GM18519 (cell line): Measurements from ENCODE around the gene BASP1.
"Not testable (repeated sequence)": the region's sequence is repeated elsewhere in the genome, so short reads cannot be mapped to it uniquely, and the experiment has no call there.

Source experiments
- ATAC-seq: cut with Tn5 transposase; IDR thresholded peaks from one replicate; pipeline ENCODE4 v1.9.1; 2021; ENCODE audit warnings: mild to moderate bottlenecking, moderate library complexity; ENCODE audit not compliant: unreplicated experiment, low FRiP score

BASP1 gene

GRCh38 chr5:17249029-17249634 is 31.7 kb downstream of the BASP1 start:
- no peak for ATAC-seq

GRCh38 chr5:17249841-17250240 is 32.4 kb downstream of the BASP1 start:
- not testable (repeated sequence) for ATAC-seq

- no peak for ATAC-seq
These were observed 35.1 kb downstream of the BASP1 start for GRCh38 chr5:17252543-17252942.

GRCh38 chr5:17255471-17256021 is 38.1 kb downstream of the BASP1 start:
- ATAC-seq, result peak; percentile 58

GRCh38 chr5:17256171-17256570 is 38.7 kb downstream of the BASP1 start:
- ATAC-seq, result no peak

GRCh38 chr5:17256839-17257238 is 39.4 kb downstream of the BASP1 start:
- ATAC-seq, result no peak

GRCh38 chr5:17257705-17258273 is 40.4 kb downstream of the BASP1 start:
- peak; percentile 58 for ATAC-seq

GRCh38 chr5:17258431-17258830 is 41.0 kb downstream of the BASP1 start:
- no peak for ATAC-seq

GRCh38 chr5:17259012-17259411 is 41.6 kb downstream of the BASP1 start:
- not testable (repeated sequence) for ATAC-seq

GRCh38 chr5:17259630-17260257 is 42.3 kb downstream of the BASP1 start:
- no peak for ATAC-seq

- ATAC-seq, result no peak
These were observed 43.1 kb downstream of the BASP1 start for GRCh38 chr5:17260549-17260948.

- ATAC-seq, result no peak
These were observed 43.6 kb downstream of the BASP1 start for GRCh38 chr5:17261075-17261474.

- no peak for ATAC-seq
These were observed 47.6 kb downstream of the BASP1 start for GRCh38 chr5:17265041-17265440.

- ATAC-seq, result peak; percentile 85
These were observed 49.7 kb downstream of the BASP1 start for GRCh38 chr5:17267106-17267505.

- no peak for ATAC-seq
These were observed 51.8 kb downstream of the BASP1 start for GRCh38 chr5:17269201-17269600.

GRCh38 chr5:17272111-17272510 is 54.7 kb downstream of the BASP1 start:
- ATAC-seq, result no peak

- no peak for ATAC-seq
These were observed 58.1 kb downstream of the BASP1 start for GRCh38 chr5:17275289-17276158.

- ATAC-seq, result peak; percentile 71
These were observed 59.0 kb downstream of the BASP1 start for GRCh38 chr5:17276445-17276844.

- ATAC-seq, result no peak
These were observed 60.5 kb downstream of the BASP1 start for GRCh38 chr5:17277907-17278306.

- ATAC-seq, result no peak
These were observed 61.5 kb downstream of the BASP1 start for GRCh38 chr5:17278931-17279330.

- ATAC-seq, result no peak
These were observed 62.1 kb downstream of the BASP1 start for GRCh38 chr5:17279487-17279886.
